GM12878 (cell line): ENCODE data around the gene ECT2L. TPM values are rescaled to one million over a fixed set of nuclear protein-coding genes. Genes with fewer than 3 reads are reported as not detected.

ENCODE experiments used
- BHLHE40 ChIP-seq, 2 experiments: fragments of 450-650 bp in 1 of 2; IDR thresholded peaks; 2 replicates each; pipeline ENCODE4 v1.6.1; 2011 to 2017; ENCODE audit warnings: low read depth in 2 of 2, borderline replicate concordance in 1 of 2, improper control_type of control experiment in 1 of 2, low read length in 1 of 2, mild to moderate bottlenecking in 1 of 2
- CBX3 ChIP-seq: fragments of 200-600 bp; sonication (generic); IDR thresholded peaks from 2 replicates; pipeline ENCODE4 v1.6.1; 2016; ENCODE audit warnings: low read depth, borderline replicate concordance
- CHD1 ChIP-seq: IDR thresholded peaks from 2 replicates; pipeline ENCODE4 v1.6.1; 2012; ENCODE audit warnings: low read depth, low read length, improper control_type of control experiment
- HCFC1 ChIP-seq: fragments of 150-350 bp; IDR thresholded peaks from 2 replicates; pipeline ENCODE4 v1.6.1; 2014; ENCODE audit warnings: low read length
- NR2F1 ChIP-seq: fragments of 450-650 bp; conservative IDR thresholded peaks from 2 replicates; pipeline ENCODE4 v1.6.1; 2017; ENCODE audit warnings: mild to moderate bottlenecking
- RB1 ChIP-seq: fragments of 450-650 bp; formaldehyde crosslinking; IDR thresholded peaks from 2 replicates; pipeline ENCODE4 v1.6.1; 2017; ENCODE audit warnings: mild to moderate bottlenecking, borderline replicate concordance
- SMARCA5 ChIP-seq: fragments of 450-650 bp; IDR thresholded peaks from 2 replicates; pipeline ENCODE4 v1.6.1; 2017; ENCODE audit warnings: mild to moderate bottlenecking
- SUZ12 ChIP-seq: fragments of 200-600 bp; sonication (generic); IDR thresholded peaks from one replicate; pipeline ENCODE4 v1.6.1; 2018; ENCODE audit warnings: antibody characterized with exemption, mild to moderate bottlenecking; ENCODE audit not compliant: unreplicated experiment
- ZBTB11 ChIP-seq: fragments of 450-650 bp; formaldehyde crosslinking; IDR thresholded peaks from 2 replicates; pipeline ENCODE4 v1.5.0; 2022; ENCODE audit warnings: mild to moderate bottlenecking, missing genetic modification characterization
- polyA plus RNA-seq, 11 experiments: library from polyadenylated mRNA; depleted of rRNA in 4 of 11; unstranded in 6 of 11; stranded (reverse) in 5 of 11; fragments of >200 nt; fragmentation: Nextera tagmentation in 4 of 11; fragmentation: Illumina TruSeq in 1 of 11; extraction: Ambion mirVana in 4 of 11; extraction: Trizol in 1 of 11; gene quantifications; 1 replicate in 1 of 11; 2 replicates in 10 of 11; pipeline versions ENCODE4 v1.2.1 to v1.2.3, GENCODE V29; 2011 to 2016; ENCODE audit warnings: inconsistent platforms in 2 of 11, missing spikeins in 2 of 11, low read depth in 1 of 11
- total RNA-seq, 4 experiments: library from RNA; depleted of rRNA in 3 of 4; stranded (reverse); fragments of >200 nt in 3 of 4; fragmentation: Illumina TruSeq in 1 of 4; extraction: Trizol in 1 of 4; gene quantifications; 2 replicates each; pipeline versions ENCODE4 v1.2.1 to v1.2.3, GENCODE V29; 2013 to 2021
- TF ChIP-seq, protein P1 (sequence below), 3 experiments: IDR thresholded peaks in 2 of 3; conservative IDR thresholded peaks in 1 of 3; 2 replicates each; pipeline ENCODE4 v1.5.1; 2011; ENCODE audit warnings: low read depth in 3 of 3, low read length in 3 of 3, mild to moderate bottlenecking in 3 of 3, control low read depth in 2 of 3, moderate library complexity in 2 of 3, inconsistent platforms in 1 of 3, mixed read lengths in 1 of 3; ENCODE audit not compliant: control insufficient read depth in 2 of 3, insufficient read depth in 1 of 3; ENCODE audit errors: extremely low read depth in 1 of 3
- TF ChIP-seq, protein P2 (sequence below): fragments of 450-650 bp; formaldehyde crosslinking; IDR thresholded peaks from 2 replicates; pipeline ENCODE4 v1.4.0; 2020; ENCODE audit warnings: mild to moderate bottlenecking, moderate library complexity

The ECT2L gene
- total and polyA plus RNA-seq, 10 of the 15 experiments (the other 5 are each of a cell fraction or from before 2014, with no cell fraction given), result 0.05 to 0.09 TPM; not detected in 8

DNA sequence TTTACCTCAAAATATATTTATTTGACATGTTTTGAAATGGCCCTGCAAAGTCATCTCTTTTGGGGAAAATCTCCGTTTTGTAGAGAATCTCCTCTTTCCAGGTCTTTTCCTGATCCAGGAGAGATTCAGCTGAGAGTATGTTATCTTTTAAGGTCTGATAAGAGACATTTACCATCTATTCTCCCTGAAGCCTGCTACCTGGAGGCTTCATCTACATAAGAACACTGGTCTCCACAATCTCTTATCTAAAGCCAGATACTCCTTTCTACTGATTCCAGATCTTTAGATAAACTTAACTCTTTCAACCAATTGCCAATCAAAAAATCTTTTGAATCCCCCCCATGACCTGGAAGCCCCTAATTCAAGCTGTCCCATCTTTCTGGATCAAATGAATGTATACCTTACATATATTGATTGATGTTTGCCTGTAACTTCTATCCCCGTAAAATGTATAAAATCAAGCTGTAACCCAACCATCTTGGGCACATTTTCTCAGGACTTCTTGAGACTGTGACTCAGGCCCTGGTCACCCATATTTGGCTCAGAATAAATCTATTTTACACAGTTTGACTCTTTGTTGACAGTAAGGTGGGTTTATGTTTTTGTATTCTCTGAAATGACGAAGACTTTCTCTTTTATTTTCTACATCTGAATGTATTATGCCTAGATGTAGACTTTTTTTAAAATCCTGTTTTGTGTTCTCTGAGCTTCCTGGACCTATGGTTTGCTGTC is 95.5 kb downstream of the ECT2L start (continued):
- no peak for TF ChIP-seq ZBTB11 (CRISPR knock-in tag)
- TF ChIP-seq RB1, result no peak
- no peak for TF ChIP-seq BHLHE40 (IDR thresholded peaks at IDR 0.05; ENCODE audit: borderline replicate concordance in 1 of 2, low read depth in 2 of 2, low read length in 1 of 2)
- TF ChIP-seq, protein P1, sequence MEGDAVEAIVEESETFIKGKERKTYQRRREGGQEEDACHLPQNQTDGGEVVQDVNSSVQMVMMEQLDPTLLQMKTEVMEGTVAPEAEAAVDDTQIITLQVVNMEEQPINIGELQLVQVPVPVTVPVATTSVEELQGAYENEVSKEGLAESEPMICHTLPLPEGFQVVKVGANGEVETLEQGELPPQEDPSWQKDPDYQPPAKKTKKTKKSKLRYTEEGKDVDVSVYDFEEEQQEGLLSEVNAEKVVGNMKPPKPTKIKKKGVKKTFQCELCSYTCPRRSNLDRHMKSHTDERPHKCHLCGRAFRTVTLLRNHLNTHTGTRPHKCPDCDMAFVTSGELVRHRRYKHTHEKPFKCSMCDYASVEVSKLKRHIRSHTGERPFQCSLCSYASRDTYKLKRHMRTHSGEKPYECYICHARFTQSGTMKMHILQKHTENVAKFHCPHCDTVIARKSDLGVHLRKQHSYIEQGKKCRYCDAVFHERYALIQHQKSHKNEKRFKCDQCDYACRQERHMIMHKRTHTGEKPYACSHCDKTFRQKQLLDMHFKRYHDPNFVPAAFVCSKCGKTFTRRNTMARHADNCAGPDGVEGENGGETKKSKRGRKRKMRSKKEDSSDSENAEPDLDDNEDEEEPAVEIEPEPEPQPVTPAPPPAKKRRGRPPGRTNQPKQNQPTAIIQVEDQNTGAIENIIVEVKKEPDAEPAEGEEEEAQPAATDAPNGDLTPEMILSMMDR (IDR thresholded peaks at IDR 0.05 in 2 of 3, conservative IDR thresholded peaks at IDR 0.05 in 1 of 3; ENCODE audit: control insufficient read depth in 2 of 3, extremely low read depth in 1 of 3, insufficient read depth in 1 of 3, low read depth in 3 of 3, low read length in 3 of 3), result no peak
- TF ChIP-seq SMARCA5, result no peak
- TF ChIP-seq HCFC1, result no peak
- no peak for TF ChIP-seq CHD1
- no peak for TF ChIP-seq CBX3
- TF ChIP-seq, protein P2, sequence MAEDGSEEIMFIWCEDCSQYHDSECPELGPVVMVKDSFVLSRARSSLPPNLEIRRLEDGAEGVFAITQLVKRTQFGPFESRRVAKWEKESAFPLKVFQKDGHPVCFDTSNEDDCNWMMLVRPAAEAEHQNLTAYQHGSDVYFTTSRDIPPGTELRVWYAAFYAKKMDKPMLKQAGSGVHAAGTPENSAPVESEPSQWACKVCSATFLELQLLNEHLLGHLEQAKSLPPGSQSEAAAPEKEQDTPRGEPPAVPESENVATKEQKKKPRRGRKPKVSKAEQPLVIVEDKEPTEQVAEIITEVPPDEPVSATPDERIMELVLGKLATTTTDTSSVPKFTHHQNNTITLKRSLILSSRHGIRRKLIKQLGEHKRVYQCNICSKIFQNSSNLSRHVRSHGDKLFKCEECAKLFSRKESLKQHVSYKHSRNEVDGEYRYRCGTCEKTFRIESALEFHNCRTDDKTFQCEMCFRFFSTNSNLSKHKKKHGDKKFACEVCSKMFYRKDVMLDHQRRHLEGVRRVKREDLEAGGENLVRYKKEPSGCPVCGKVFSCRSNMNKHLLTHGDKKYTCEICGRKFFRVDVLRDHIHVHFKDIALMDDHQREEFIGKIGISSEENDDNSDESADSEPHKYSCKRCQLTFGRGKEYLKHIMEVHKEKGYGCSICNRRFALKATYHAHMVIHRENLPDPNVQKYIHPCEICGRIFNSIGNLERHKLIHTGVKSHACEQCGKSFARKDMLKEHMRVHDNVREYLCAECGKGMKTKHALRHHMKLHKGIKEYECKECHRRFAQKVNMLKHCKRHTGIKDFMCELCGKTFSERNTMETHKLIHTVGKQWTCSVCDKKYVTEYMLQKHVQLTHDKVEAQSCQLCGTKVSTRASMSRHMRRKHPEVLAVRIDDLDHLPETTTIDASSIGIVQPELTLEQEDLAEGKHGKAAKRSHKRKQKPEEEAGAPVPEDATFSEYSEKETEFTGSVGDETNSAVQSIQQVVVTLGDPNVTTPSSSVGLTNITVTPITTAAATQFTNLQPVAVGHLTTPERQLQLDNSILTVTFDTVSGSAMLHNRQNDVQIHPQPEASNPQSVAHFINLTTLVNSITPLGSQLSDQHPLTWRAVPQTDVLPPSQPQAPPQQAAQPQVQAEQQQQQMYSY, result no peak
- no peak for TF ChIP-seq NR2F1
- TF ChIP-seq SUZ12, result no peak
- TF ChIP-seq, all 136 proteins: peak for 0
